Transverse colon (tissue), 4 donors: ENCODE data around the gene HOXA6. TPM values are rescaled to one million over a fixed set of nuclear protein-coding genes. Genes with fewer than 3 reads are reported as not detected.

Experiments used
- DNase-seq: peaks from one replicate; pipeline ENCODE4 v3.0.0-alpha.2; 2019
- H3K27ac ChIP-seq, 4 donors: fragments of 200-600 bp; sonication (generic); 2 replicates each; pipeline ENCODE4 v1.5.1; 2016 to 2018; ENCODE audit warnings: inconsistent platforms in 4 of 4
- H3K27me3 ChIP-seq: fragments of 200-600 bp; sonication (generic); 2 replicates; pipeline ENCODE4 v1.5.1; 2017; ENCODE audit warnings: inconsistent platforms
- H3K36me3 ChIP-seq, 4 donors: fragments of 200-600 bp; sonication (generic); 2 replicates each; pipeline ENCODE4 v1.5.1; 2017 to 2019; ENCODE audit warnings: inconsistent platforms in 4 of 4
- H3K4me1 ChIP-seq, 4 donors: fragments of 200-600 bp; sonication (generic); 2 replicates each; pipeline ENCODE4 v1.5.1; 2017 to 2020; ENCODE audit warnings: inconsistent platforms in 4 of 4
- H3K4me3 ChIP-seq, 4 donors: fragments of 200-600 bp; sonication (generic); 1 replicate in 1 of 4; 2 replicates in 3 of 4; pipeline versions ENCODE4 v1.5.1 to v1.6.1; 2017 to 2019; ENCODE audit warnings: inconsistent platforms in 4 of 4
- H3K9me3 ChIP-seq, 2 donors: fragments of 200-600 bp; sonication (generic); 2 replicates each; pipeline ENCODE4 v1.5.1; 2017 to 2019; ENCODE audit warnings: inconsistent platforms in 2 of 2
- EP300 ChIP-seq: sonication (generic); formaldehyde crosslinking; IDR thresholded peaks from one replicate; pipeline ENCODE4 v1.6.1; 2017; ENCODE audit warnings: antibody characterized with exemption, low read depth
- POLR2A ChIP-seq: fragments of 450-650 bp; IDR thresholded peaks from one replicate; pipeline ENCODE4 v1.6.1; 2016; ENCODE audit warnings: antibody characterized with exemption, mild to moderate bottlenecking, moderate library complexity
- POLR2AphosphoS5 ChIP-seq, 3 donors: sonication (generic); formaldehyde crosslinking; IDR thresholded peaks; one replicate each; pipeline ENCODE4 v1.6.1; 2016; ENCODE audit warnings: antibody characterized with exemption in 3 of 3
- WGBS, 2 donors: methylation state at CpG; one replicate each; pipeline ENCODE4 v1.1.5; 2018; ENCODE audit warnings: low coverage in 1 of 2; 5-methylcytosine and 5-hydroxymethylcytosine counted together
- in situ Hi-C, 4 donors: fragments of 200-750 bp; cut with MboI; loops; one replicate each; pipeline versions ENCODE4 v1.15.0 to v1.15.1; 2017; ENCODE audit warnings: low sequenced_read_pairs in 3 of 4, low pct_ligation_motif_present in 1 of 4, low pct_unique_long_range_greater_than_20kb in 1 of 4
- intact Hi-C: fragments of 100-400 bp; cut with DNase I; formaldehyde crosslinking; loops from one replicate; pipeline ENCODE4 v1.15.1; 2023; ENCODE audit warnings: low total_unique reads
- total RNA-seq, 4 donors: library from RNA; depleted of rRNA; stranded (reverse); fragments of >200 nt; gene quantifications; one replicate each; pipeline ENCODE4 v1.1.0, GENCODE V29; 2016
- TF ChIP-seq, protein P1 (sequence below), 5 experiments: fragments of 200-600 bp in 3 of 5; fragments of 450-650 bp in 2 of 5; sonication (generic) in 3 of 5; IDR thresholded peaks; 1 replicate in 2 of 5; 2 replicates in 3 of 5; pipeline ENCODE4 v1.5.1; 2016 to 2017; ENCODE audit warnings: antibody characterized with exemption in 5 of 5, inconsistent platforms in 3 of 5, mild to moderate bottlenecking in 2 of 5, moderate library complexity in 1 of 5

The HOXA6 gene
- total RNA-seq, 4 donors from 2014 or later = 12.9 to 27.8 (median 17.3) TPM

DNA sequence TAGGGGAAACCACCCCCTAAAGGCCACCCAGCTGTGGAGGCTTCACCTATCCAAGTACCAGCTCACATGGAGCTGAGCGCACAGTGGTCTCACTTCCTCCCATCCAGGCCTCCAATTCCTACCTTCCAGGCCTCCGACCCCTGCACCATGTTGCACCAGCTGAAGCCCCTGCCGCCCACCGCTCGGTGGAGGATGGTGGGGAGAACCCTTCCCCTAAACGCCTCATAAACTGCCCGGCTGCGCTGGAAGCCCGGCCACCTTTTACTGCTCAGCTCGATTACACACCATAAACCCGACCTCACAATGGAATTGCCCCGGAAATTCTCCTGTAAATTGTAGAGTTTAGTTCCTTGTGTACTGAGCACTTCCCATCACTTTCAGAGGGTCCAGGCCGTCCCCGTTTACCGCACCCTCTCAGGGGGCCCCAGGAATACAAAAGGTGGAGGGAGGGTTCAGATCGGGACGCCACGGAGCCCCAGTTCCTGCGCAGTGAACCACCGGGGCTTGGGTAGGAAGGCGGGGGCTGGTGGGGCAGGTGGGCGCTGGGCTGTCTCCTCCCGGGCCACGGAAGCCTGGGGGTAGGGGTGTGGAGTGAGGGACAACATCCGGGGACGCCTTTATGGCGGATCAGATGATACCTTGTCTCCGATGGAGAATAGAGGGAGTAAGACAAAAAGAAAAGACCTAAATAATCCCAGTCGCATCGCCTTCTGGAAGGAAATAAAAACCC lies 10.3 kb upstream of the HOXA6 start:
- Histone ChIP-seq H3K27ac (peak overlapping the region; percentile 95 to 99 (median 98)), H3K4me3 (peak overlapping the region in 3 of 4 donors; percentile 52 to 60 (median 58)), H3K27me3 (peaks cover 45% of the 10 kb centered on the region), H3K36me3 (no peaks in the 10 kb centered on the region), H3K9me3 (no peaks in the 10 kb centered on the region), H3K4me1 (peaks cover 24 to 65% (median 44%) of the 10 kb centered on the region in 4 donors)
- intact Hi-C loops (no loop called here), in situ Hi-C loops (loop anchor here in 3 of 4 donors (5.0 to 25.0 kb wide), 5 partner anchors 786 to 1296 kb away; no protein-coding TSS in a partner anchor)
- peak; percentile 73 for TF ChIP-seq POLR2A
- TF ChIP-seq POLR2AphosphoS5 (IDR thresholded peaks at IDR 0.05) = peak; percentile 40 to 75 (median 68)
- TF ChIP-seq, protein P1, sequence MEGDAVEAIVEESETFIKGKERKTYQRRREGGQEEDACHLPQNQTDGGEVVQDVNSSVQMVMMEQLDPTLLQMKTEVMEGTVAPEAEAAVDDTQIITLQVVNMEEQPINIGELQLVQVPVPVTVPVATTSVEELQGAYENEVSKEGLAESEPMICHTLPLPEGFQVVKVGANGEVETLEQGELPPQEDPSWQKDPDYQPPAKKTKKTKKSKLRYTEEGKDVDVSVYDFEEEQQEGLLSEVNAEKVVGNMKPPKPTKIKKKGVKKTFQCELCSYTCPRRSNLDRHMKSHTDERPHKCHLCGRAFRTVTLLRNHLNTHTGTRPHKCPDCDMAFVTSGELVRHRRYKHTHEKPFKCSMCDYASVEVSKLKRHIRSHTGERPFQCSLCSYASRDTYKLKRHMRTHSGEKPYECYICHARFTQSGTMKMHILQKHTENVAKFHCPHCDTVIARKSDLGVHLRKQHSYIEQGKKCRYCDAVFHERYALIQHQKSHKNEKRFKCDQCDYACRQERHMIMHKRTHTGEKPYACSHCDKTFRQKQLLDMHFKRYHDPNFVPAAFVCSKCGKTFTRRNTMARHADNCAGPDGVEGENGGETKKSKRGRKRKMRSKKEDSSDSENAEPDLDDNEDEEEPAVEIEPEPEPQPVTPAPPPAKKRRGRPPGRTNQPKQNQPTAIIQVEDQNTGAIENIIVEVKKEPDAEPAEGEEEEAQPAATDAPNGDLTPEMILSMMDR (IDR thresholded peaks at IDR 0.05) = no peak
- TF ChIP-seq EP300 = no peak
- peak; percentile 65 for DNase-seq
- WGBS, 2 donors = 29 to 56% methylated on average over 15 to 30 of the region's 30 CpGs

DNA sequence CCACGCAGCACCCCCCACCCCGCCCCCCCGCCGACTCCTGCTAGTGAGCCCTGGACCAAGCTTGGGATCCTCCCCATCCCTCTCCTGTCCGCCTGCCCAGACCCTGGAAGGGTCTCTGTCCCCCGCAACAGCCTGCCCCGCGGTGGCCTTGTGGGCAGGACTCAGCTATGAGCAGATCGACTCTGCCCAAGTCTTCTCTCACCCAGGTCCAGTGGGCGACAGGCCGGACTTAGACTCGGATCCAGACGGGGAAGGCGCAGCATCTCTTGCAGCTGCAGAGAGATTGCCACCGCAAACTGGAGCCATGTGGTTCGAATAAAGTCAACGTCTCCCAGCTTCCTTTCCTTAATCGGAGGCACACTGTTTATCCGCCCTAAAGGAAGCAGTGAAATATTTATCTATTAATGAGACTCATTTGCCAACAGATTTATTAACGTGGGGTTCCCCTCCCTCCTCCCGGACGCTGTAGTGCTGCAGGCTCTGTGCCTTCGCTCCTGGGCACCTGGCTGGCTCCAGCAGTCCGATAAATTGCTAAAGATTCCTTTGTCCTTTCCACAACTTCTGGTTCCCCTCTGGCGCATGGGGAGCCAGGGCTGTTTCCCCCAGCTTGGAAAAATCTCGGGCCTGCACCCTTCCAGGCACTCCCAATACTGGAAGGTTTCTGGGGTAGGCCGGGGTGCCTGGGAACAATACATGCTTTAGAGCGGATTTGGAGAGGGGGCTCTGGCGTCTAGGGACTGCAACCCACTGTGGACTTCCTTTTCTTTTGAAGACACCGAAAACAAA lies 9.5 kb upstream of the HOXA6 start:
- Histone ChIP-seq H3K27ac (peak overlapping the region; percentile 95 to 99 (median 98)), H3K4me3 (peak overlapping the region; percentile 52 to 64 (median 59)), H3K36me3 (no peaks in the 10 kb centered on the region), H3K27me3 (peaks cover 51% of the 10 kb centered on the region), H3K4me1 (peaks cover 24 to 63% (median 44%) of the 10 kb centered on the region in 4 donors), H3K9me3 (no peaks in the 10 kb centered on the region)
- WGBS, 2 donors = 18% methylated on average over 22 of the region's 30 CpGs; no CpG with 5 or more reads in 1 of the 2 donors
- intact Hi-C loops (no loop called here), in situ Hi-C loops (loop anchor here in 3 of 4 donors (5.0 to 25.0 kb wide), 5 partner anchors 785 to 1295 kb away; no protein-coding TSS in a partner anchor)
- no peak for TF ChIP-seq POLR2AphosphoS5 (IDR thresholded peaks at IDR 0.05)
- no peak for TF ChIP-seq POLR2A
- TF ChIP-seq EP300 = no peak
- TF ChIP-seq, protein P1 (IDR thresholded peaks at IDR 0.05) = no peak
- DNase-seq = peak; percentile 22

DNA sequence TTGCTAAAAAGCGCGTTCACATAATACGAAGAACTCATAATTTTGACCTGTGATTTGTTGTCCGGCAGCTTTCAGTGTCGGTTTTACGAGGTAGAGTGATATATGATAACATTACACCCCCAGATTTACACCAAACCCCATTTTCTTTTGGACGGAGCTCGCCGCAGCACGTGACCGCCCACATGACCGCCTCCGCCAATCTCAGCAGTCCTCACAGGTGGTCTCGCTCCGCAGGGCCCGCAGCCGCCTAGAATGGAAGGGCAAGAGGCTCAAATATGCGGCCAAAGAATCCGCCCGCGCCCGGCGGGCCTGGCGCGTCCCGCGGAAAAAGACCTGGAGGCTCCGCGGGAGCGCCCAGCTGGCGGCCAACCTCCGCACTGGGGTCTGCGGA lies 8.9 kb upstream of the HOXA6 start, which contains the start of gene HOXA7:
HOXA7 (minus strand) TSS at position 168 of the 391 bp plus-strand sequence; CDS start at position 38, 130 bp downstream.
- H3K9me3 ChIP-seq = no peaks in the 10 kb centered on the region
- peak in 2 of 3 donors; percentile 36 to 61 for TF ChIP-seq POLR2AphosphoS5 (IDR thresholded peaks at IDR 0.05)
- no peak for TF ChIP-seq EP300
- TF ChIP-seq, protein P1 (IDR thresholded peaks at IDR 0.05) = peak in 1 of 5 experiments; percentile 3
- no peak for TF ChIP-seq POLR2A
- in situ Hi-C loops (loop anchor here in 3 of 4 donors (5.0 to 25.0 kb wide), 5 partner anchors 784 to 1294 kb away; no protein-coding TSS in a partner anchor), intact Hi-C loops (no loop called here)
- 0 to 3% methylated on average over 10 to 29 of the region's 33 CpGs for WGBS, 2 donors
- peaks cover 53% of the 10 kb centered on the region for H3K27me3 ChIP-seq
- no peaks in the 10 kb centered on the region for H3K36me3 ChIP-seq
- peak within 1 kb of the TSS; percentile 52 to 64 (median 59) for H3K4me3 ChIP-seq
- DNase-seq = peak; percentile 75
- H3K4me1 ChIP-seq = peaks cover 24 to 57% (median 40%) of the 10 kb centered on the region in 4 donors
- peak within 1 kb of the TSS; percentile 95 to 99 (median 98) for H3K27ac ChIP-seq
